Stimulated activated naive CD4-positive, alpha-beta T cell (primary cell): ENCODE measurements around the gene PTPRT.

ENCODE experiments used
- DNase-seq, 6 experiments: peaks; one replicate each; lab custom pipeline; 2025; lab: John Stamatoyannopoulos, UW

The PTPRT gene

DNA sequence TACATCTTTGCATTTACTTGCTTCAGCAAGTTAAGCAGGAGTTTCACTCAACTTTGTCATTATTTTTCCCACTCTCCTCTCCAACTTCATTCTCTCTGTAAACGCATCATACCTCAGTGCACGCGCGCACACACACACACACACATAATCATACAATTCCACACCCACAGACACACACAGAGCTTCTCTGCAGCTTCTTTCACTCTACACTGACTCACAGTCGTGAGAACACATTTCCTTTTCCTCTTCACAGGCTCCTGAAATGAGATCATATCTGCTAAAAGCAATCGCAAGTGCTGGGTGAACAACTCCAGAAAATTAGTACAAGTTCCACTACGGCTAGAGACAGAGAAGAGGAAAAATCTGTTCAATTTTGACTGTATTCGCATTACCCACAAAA is 215.4 kb downstream of the PTPRT start:
- no peak for DNase-seq

DNA sequence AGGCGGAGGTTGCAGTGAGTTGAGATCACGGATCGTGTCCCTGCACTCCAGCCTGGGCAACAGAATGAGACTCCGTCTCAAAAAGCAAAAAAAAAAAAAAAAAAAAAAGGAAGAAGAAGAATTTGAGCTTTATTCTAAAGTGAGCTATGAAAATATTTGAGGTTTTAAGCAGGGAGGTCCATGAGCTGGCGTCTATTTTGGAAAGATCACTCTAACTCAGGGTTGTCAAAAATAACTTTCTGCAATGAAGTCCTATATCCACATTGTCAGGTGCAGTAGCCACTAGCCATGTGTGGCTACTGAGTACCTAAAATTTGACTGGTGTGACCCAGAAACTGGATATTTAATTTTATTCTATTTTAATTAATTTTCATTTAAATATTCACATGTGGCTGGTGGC is 217.1 kb downstream of the PTPRT start:
- no peak for DNase-seq

DNA sequence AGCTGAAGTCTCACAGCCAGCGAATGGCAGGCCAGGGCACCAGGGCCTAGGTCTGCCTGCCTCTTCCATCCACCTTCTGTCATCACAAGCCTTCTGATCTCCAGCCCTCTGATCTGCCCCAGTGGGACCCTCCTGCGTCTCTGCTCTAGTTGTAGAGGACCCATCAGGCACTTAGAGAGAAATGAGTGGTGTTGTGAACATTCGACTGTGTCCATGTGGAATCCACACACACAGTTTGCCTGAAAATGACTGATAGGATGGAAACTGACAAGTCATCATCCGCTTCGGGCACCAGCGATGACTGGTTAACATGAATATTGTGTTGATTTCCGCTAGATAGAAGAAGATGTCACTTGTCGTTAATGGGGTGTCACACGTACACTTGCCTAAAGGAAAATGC is 221.0 kb downstream of the PTPRT start:
- no peak for DNase-seq

DNA sequence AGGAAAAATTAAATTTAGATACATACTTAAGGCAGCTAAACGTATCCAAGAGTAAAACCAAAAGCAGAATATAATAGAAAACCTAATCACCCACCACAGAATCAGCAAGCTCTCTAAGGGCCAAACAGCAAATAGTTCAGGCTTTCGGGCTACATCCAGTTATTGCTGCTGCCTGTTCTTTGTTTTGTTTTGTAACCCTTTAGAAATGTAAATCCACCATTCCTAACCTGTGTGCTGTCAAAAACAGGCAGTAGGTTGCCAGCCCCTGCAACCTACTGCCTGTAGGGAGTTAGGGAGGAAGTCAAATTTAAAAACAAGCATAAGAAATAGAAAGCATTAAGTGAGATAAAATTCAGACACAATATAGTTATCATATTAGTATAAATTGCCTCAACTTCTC is 225.9 kb downstream of the PTPRT start:
- no peak for DNase-seq

DNA sequence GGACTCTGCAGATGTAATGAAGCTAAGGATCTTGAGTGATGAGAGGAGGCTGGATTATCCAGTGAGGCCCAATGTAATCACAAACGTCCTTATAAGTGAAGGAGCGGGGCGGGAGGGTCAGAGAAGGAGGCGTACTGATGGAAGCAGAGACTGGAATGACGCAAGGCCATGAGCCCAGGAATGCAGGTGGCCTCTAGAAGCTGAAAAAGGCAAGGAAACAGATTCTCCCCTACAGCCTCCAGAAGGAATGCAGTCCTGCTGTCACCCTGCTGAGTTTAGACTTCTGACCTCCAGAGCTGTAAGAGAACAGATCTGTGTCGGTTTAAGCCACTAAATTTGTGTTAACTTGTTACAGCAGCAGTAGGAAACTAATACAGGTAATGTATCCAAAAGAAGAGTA is 227.9 kb downstream of the PTPRT start:
- DNase-seq = no peak

DNA sequence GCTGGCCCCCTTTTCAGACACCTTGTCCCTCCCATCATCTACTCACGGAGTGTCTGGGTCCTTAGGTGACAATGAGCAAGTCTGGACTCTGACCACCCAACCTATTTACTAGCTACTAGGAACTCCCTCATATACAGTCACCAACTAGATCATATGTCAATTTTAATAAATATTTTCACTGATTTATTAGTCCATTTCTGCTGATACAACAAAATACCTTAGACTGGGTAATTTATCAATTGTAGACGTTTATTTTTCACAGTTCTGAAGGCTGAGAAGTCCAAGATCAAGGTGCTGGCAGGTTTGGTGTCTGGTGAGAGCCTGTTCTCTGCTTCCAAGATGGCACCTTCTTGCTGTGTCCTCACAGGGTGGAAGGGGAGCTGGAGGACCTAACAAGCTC is 229.7 kb downstream of the PTPRT start:
- no peak for DNase-seq

DNA sequence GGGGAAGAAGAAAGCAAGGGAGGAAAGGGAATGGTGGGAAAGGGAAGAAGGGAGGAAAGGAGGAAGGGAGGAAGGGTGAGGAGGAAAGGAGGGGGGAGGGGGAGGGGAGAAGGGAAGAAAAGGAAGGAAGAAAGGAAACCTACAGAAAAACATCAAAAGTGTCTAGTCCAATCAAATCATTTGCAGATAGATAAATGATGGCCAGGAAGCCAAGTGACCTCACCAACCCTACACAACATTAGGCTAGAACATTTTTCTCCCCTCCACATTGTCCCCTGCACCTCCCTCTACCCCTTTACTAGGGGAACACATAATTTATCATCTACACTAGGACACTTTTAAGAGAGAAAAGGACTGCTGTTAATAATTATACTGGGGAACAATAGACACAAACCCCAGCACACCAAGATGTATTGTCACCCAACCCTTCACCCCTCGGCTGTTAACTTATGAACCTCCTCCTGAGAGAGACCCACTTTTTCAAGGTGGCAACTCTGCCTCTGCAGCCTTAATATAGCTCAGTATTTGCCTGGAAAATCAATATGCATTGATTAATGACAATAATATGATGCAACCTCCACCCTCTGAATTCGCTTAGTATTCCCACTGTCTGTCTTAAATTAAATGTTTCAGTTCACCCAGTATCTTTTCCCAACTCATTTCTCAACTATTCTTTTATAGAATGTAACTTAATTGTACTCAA is 231.2 kb downstream of the PTPRT start:
- no peak for DNase-seq

DNA sequence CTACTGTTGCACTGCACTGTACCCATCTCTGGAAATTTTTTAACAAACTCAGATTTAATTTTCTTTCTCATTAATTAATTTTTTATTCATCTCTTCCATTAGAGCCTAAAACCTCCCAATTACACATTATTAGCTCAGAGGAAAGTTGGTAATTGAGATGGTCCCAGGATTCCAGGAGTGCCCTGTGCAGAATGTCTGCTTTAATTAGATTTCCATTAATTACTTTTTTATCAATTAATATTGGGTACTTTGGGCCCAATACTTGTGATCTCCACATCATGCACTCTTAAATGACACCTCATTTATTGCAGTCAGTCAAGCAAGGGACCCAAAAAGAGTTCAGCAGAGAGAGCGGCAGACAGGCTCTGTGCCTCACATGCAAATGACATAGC is 232.0 kb downstream of the PTPRT start:
- no peak for DNase-seq

DNA sequence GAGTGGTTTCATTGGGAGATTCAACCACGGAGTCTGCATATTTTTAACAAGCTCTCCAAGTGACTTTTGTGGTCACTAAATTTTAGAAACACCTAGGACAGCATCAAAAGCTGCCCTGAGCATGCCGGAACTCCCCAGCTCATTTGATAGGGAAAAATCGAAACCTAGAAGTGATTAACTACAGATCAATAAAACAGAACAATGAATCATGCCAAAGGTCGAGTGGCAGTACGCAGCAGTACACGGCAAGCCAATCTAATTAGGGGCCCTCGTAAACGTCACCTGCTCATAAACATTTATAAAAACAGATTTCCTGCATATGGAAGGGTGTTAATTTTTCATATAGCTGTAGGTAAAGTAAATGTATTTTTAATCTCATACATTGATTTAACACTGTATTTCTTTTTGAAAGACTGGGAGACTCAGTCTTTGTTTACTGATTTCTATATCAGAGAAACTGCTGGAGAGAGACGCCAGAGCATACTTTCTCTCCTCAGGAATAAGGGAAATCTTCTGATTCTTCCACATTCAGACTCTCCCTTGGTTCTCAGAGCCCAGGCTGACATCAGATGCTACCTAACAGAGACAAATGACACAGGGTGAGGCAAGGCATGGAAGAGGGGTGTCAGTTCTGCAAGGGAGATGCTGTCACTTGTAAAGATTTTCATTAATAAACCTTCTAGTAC is 232.5 kb downstream of the PTPRT start:
- no peak for DNase-seq

DNA sequence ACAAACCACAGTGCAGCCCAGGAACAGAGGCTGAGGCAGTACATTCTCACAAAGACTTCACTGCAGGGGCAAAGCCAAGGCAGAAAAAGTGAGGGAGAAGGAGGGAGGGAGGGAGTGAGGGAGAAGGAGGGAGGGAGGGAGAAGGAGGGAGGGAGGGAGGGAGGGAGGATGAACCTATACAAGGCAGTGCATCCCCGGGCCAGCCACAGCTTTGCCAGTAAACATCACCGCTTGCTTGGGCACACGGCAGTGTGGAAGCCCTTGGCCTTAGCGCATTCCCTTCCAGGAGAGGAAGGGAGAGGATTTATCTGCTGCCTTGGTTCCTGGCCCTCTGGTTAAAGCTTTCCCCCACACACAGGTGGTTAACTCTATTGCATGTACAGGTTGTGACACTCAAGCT is 234.0 kb downstream of the PTPRT start:
- DNase-seq = peak in 1 of 6 experiments; percentile 3

DNA sequence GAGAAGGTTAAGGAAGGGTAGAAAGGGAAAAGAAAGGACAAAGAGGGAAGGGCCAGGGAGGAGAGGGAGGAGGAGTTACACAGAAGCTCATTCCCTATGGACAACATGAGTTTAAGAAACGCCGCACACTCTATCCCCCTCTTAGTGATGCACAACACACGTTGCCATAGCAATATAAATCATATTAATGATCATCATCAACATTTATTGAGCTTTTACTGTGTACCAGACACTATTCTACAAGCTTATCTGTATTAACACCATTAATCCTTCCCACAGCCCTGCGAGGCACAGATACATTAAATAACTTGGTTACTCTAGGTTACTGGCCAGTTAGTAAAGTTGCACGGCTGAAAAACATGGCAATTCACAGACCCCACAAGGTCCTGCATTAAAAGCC is 234.8 kb downstream of the PTPRT start:
- no peak for DNase-seq

DNA sequence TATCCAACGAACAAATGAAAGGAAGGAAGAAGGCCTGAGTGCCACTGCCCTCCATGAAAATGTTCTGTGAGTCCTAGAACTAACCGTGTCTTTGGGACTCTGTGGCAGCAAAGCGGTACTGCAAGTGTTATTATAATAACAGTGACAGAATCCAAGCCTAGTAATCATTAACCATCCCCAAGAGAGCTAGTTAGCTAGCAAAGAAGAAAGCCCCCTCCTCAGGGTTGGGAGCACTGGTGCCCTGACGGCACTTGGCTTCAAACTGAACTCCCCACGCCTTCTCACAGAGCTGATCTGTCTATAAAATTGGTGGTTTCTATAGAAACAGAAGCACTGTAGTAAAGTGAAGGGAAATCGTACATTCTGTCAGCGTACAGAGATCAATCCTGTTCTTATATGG is 239.8 kb downstream of the PTPRT start:
- DNase-seq = no peak

DNA sequence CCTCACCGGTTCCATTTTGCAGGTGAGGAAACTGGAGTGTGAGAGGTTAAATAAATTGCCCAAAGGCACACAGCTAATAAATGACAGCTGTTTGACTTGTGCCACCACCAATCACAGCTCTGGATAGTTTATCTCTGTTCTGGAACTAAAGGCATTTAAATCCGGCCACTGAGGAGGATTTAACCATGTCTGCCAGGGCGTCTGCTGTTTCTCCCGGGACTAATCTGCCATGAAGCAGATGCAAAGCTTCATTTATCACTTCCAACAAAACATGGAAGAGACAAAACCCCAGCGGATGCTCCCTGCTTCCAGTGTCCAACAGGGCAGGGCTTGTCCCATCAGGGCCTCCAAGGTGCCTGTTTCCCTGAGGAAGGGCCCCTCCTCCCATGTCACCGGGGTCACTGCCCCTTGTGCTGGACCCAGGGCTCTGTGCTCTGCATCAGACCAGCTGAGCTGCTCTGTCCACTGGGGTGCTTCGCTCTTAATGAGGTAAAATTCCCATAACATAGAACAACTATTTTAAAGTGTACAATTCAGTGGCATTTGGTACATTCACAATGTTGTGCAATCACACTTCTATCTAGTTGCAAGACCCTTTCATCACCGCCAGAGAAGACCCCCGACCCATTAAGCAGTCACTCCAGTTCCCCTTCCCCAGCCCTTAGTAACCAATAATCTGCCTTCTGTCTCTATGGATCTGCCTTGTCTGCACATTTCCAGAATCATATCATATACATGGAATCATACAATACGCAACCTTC is 244.3 kb downstream of the PTPRT start:
- no peak for DNase-seq

DNA sequence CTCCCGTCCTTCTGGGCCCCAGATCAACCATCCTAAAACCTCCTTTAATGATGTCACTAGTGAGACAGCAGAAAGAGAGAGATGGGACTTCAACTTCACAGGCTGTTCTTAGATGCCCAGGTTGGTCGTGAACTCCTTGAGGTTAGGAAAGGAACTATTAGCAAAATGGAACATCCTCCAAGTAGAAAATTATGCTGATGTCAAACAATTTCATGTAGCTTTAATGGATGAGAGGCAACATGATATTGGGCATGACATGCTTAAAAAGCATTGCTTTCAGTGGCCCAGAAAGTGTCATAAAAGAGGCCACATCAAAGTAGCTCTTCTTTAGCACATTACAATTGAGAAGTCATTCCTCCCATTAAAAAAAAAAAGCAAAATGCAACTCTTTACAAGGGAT is 248.1 kb downstream of the PTPRT start:
- DNase-seq = no peak

DNA sequence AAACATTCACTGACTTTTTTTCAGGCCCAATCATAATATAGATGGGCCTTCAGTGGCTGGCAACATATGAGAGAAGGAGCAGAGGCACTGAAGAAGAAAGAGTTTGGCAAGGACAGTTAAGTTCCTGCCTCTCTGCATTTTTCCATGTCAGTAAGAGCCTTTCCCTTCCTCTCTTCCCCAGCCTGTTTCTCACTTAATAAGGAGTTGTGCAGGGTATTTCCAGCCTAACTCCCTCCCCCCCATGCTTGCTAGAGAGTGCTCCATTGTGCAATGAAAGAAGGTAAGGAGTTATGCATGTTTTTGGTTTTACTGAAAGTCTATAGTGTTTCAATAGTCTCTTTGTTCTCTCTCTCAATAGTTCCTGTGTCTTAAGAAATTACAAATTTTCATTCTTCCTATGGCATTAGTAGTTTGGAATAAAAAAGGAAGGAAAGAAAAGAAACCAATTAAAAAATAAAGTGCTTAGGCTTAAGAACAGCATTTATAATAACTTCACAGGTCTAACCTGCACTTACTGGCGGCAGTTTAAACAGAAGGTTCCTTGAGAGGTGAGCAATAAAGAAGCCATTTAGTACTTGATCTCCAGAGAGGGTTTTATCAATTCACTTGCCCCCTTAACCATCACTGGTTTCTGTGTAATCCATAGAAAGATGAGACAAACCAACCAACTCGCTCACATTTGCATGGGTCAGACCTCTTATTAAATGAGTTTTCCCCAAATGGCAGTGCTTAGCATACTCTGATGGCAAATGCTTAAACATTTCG is 251.1 kb downstream of the PTPRT start:
- no peak for DNase-seq

DNA sequence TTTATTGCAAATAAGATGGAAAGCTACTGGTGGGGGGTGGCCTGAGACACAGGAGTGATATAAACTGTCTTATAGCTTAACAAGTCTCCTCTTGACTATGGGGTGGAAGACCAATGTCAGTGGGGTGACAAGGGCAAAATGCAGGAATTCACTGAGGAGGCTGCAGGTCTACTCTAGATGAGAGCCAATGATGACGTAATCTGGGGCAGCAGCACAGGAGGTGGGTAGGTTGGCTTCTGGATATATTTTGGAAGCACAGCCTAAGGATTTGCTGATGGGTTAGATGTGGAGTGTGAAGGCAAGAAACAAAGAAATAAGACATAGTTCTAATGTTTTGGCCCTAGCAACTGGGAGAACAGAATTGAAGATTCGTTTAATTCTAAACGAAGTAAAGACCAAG is 253.2 kb downstream of the PTPRT start:
- DNase-seq = no peak

DNA sequence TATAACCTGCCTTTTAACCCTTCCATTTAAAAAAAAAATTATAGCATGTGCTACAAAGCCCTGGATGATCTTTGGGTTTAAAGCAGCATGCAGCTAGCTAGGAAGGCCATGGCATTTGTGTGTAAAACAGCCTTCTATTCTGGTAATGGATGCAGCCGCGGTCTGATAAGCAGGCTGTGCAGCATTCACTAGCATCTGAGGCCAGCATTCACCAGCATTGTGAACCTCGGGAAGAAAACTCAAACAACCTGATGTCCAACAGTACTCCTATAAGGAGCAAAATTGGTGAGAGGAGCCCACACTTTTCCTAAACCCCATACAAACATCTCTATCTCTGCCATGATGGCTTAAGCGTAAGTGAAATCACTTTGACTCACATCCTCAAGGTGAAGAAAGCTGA is 265.5 kb downstream of the PTPRT start:
- no peak for DNase-seq

DNA sequence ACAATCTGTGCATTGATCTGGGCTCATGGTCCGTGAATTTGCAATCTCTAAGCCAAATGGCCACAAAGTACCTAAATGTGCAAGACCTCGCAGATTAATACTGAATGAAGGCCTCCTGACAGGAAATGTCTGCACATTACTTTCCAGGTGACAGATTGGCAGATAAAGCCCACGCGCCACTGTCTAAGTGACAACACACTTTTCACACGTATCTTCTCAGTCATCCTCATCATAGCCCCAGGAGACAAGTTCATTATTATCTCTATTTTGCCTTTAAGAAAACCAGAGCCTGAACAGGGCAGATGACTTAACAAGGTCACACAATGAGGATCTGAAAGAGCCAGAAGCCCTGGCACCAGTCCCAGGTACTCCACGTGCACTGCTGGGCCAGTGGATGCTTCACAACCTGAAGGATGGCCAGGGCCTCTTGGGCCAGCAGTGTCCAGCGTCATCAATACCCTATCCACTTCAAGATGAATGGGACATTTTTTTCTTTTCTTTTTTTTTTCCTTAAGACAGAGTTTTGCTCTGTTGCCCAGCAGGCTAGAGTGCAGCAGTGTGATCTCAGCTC is 266.3 kb downstream of the PTPRT start:
- DNase-seq = no peak

DNA sequence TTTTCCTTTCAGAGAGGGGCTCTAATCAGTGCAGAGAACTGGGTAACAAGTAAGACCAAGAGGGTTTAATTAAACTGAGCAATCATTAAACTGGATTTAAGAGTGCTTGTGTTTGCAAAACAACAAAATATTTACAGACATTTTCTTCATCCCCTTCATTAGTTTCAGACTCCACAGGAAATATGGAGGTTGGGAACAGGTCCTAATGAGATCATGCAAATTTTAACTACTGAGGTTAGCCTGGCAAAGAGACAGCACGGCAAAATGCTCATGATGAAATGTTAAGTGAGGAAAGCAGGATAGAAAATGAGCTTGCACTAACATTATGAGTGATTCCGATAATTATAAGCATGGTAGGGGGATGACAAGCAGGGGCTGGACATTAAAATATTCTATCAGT is 268.9 kb downstream of the PTPRT start:
- no peak for DNase-seq

DNA sequence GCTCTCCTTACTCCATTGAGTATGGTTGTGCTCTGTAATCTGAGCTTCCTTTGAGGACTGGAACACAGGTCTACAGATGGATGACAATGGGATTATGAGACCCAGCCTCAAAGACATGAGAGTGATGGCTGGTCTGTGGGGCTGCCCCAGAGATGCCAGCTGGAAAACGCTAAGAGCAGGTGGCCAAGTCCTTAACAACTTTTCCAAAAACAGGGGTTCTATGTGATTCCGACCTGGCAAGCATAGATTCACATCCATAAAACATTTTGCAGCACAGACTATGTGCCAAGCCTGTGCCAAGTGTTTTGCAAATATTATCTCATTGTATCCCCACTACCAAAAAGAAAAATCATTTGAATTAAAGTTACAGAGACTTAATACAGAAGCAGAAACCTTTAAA is 270.4 kb downstream of the PTPRT start:
- DNase-seq = no peak

DNA sequence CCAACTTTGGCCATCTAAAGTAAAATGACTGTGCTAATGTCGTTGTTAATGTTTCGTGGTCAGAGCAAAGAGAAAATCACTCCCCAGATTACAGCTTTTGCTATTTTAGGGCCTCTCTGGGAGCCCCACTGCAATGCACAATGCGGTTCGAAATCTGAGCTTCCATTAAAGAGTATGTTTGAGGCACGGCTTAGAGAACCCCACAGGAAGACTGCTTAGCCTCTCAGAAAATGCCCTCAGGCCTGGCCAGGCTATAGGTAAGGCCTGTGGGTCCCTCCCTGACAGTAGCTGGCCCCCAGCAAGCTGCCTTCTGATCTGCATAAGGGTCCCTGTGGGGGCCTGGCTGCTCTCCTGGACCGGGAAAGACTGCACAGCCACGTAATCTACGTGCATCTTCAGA is 274.6 kb downstream of the PTPRT start:
- DNase-seq = no peak

DNA sequence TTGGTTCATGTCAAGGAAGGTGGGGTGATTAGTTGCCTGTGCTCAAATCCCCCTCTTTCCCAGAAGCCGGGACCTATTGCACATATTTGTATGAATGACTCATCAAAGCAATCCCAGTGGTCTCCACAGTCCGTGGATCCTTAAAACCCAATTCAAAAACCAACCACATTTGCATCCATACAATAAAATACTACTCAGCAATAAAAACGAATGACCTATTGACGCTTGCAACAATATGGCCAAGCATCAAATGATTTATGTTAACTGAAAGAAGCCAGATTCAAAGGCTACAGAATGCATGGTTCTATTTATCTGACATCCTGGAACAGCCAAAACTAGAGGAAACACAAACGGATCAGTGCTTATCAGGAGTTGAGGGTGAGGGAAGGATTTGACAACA is 275.4 kb downstream of the PTPRT start:
- DNase-seq = no peak
